Mesendoderm (in vitro differentiated cells): Measurements from ENCODE around the gene IRS2.
"Not testable (repeated sequence)": the region's sequence is repeated elsewhere in the genome, so short reads cannot be mapped to it uniquely, and the experiment has no call there.

Experiments
- DNase-seq: peaks from one replicate; pipeline ENCODE4 v3.0.0; 2013
- H2AK5ac ChIP-seq: 2 replicates; pipeline ENCODE4 v1.6.1; 2013; ENCODE audit warnings: low read length, inconsistent platforms
- H2BK120ac ChIP-seq: 2 replicates; pipeline ENCODE4 v1.6.1; 2013; ENCODE audit warnings: low read depth, mild to moderate bottlenecking, low read length, moderate library complexity, mixed read lengths
- H2BK15ac ChIP-seq: replicated peaks from 2 replicates; pipeline ENCODE4 v1.6.1; 2013; ENCODE audit warnings: low read depth, mild to moderate bottlenecking, moderate library complexity
- H2BK5ac ChIP-seq: 2 replicates; pipeline ENCODE4 v1.6.1; 2013; ENCODE audit warnings: low read length, inconsistent platforms
- H3K18ac ChIP-seq: 2 replicates; pipeline ENCODE4 v1.6.1; 2013; ENCODE audit warnings: mild to moderate bottlenecking, low read length, mixed read lengths
- H3K23ac ChIP-seq: one replicate; pipeline ENCODE4 v1.6.1; 2013; ENCODE audit warnings: low read length
- H3K27ac ChIP-seq: 2 replicates; pipeline ENCODE4 v1.5.1; 2013; ENCODE audit warnings: low read depth, mild to moderate bottlenecking, inconsistent platforms, low read length, moderate library complexity
- H3K27me3 ChIP-seq: 2 replicates; pipeline ENCODE4 v1.6.1; 2013; ENCODE audit warnings: low read length, control low read depth, mild to moderate bottlenecking, inconsistent platforms; ENCODE audit not compliant: insufficient read depth, poor library complexity
- H3K36me3 ChIP-seq: 2 replicates; pipeline ENCODE4 v1.6.1; 2013; ENCODE audit warnings: low read length, inconsistent platforms; ENCODE audit not compliant: control insufficient read depth, insufficient read depth
- H3K4ac ChIP-seq: one replicate; pipeline ENCODE4 v1.6.1; 2013; ENCODE audit warnings: low read depth, mild to moderate bottlenecking, low read length, moderate library complexity
- H3K4me1 ChIP-seq: 2 replicates; pipeline ENCODE4 v1.6.1; 2013; ENCODE audit warnings: low read depth, low read length, inconsistent platforms; ENCODE audit not compliant: control insufficient read depth
- H3K4me2 ChIP-seq: 2 replicates; pipeline ENCODE4 v1.6.1; 2013; ENCODE audit warnings: low read length
- H3K4me3 ChIP-seq: 2 replicates; pipeline ENCODE4 v1.5.1; 2013; ENCODE audit warnings: mild to moderate bottlenecking, low read length
- H3K56ac ChIP-seq: one replicate; pipeline ENCODE4 v1.6.1; 2013; ENCODE audit warnings: low read length
- H3K79me1 ChIP-seq: 2 replicates; pipeline ENCODE4 v1.6.1; 2013; ENCODE audit warnings: low read length, inconsistent platforms
- H3K79me2 ChIP-seq: 2 replicates; pipeline ENCODE4 v1.6.1; 2013; ENCODE audit warnings: mild to moderate bottlenecking, low read length; ENCODE audit not compliant: control insufficient read depth, insufficient read depth
- H3K9ac ChIP-seq: 2 replicates; pipeline ENCODE4 v1.6.1; 2013; ENCODE audit warnings: low read length, inconsistent platforms
- H4K5ac ChIP-seq: one replicate; pipeline ENCODE4 v1.6.1; 2013; ENCODE audit warnings: low read length
- H4K8ac ChIP-seq: one replicate; pipeline ENCODE4 v1.6.1; 2013; ENCODE audit warnings: low read depth, mild to moderate bottlenecking, control low read depth, low read length, moderate library complexity
- WGBS: extraction: QIAGEN DNeasy Blood & Tissue Kit; methylation state at CpG from one replicate; pipeline ENCODE4 v1.1.7; 2013; ENCODE audit warnings: low lambda C conversion rate, missing lambda C conversion rate; ENCODE audit not compliant: insufficient coverage; ENCODE audit errors: extremely low coverage; 5-methylcytosine and 5-hydroxymethylcytosine counted together

Gene IRS2

GRCh38 chr13:109733550-109733949, 52.8 kb downstream of the IRS2 start:
- Histone ChIP-seq H3K27ac (no peak overlapping the region), H4K5ac (no peak overlapping the region), H2BK15ac (no peak overlapping the region), H3K23ac (no peak overlapping the region), H2BK5ac (no peak overlapping the region), H3K79me2 (no peaks in the 10 kb centered on the region), H3K18ac (no peak overlapping the region), H4K8ac (no peak overlapping the region), H3K4me2 (no peak overlapping the region), H3K9ac (no peak overlapping the region), H2AK5ac (no peak overlapping the region), H3K4me3 (no peak overlapping the region), H3K56ac (no peak overlapping the region), H3K79me1 (no peaks in the 10 kb centered on the region), H2BK120ac (no peak overlapping the region), H3K27me3 (no peaks in the 10 kb centered on the region), H3K36me3 (no peaks in the 10 kb centered on the region), H3K4ac (no peak overlapping the region), H3K4me1 (no peaks in the 10 kb centered on the region)
- no peak for DNase-seq
- WGBS: no CpG with 5 or more reads among the region's 29 CpGs

GRCh38 chr13:109732470-109733170, 53.8 kb downstream of the IRS2 start:
- not testable (repeated sequence) for H4K8ac ChIP-seq, H3K18ac ChIP-seq, H2BK15ac ChIP-seq, H3K27ac ChIP-seq, H3K79me2 ChIP-seq, DNase-seq, H3K56ac ChIP-seq, H2BK5ac ChIP-seq, H2AK5ac ChIP-seq, H3K4me1 ChIP-seq, H3K36me3 ChIP-seq, H2BK120ac ChIP-seq, H3K4ac ChIP-seq, H4K5ac ChIP-seq, H3K9ac ChIP-seq, H3K27me3 ChIP-seq, H3K79me1 ChIP-seq, H3K4me2 ChIP-seq, H3K23ac ChIP-seq, H3K4me3 ChIP-seq
- no CpG with 5 or more reads among the region's 50 CpGs for WGBS

DNA sequence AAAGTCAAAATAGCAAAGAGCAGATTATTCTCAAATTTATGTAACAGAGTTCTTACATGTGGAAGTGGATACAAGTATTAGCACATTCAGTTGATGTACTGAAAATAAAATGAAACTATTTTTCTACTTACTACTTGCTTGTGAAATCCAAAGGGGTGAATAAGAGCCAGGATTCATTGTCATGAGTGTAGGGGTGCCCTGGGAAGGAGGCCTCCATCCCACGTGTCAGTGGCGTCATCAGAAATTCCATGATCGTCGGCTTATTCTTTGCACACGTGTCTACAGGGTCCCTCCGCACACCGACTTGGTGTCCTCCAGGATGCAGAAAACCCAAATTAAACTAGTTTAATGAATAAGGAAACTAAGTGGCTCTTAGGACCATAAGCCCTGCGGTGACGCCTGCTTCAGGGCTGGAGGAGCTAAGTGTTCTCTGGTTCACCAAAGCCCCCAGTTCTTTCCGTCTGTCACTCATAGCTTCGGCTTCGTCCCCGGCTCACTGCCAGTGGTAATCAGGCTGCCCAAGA, 55.5 kb downstream of the IRS2 start:
- H2BK15ac ChIP-seq: no peak overlapping the region
- no peak overlapping the region for H3K9ac ChIP-seq
- H2BK5ac ChIP-seq: no peak overlapping the region
- no peak overlapping the region for H4K5ac ChIP-seq
- no peak overlapping the region for H3K4ac ChIP-seq
- H2BK120ac ChIP-seq: no peak overlapping the region
- H3K36me3 ChIP-seq: no peaks in the 10 kb centered on the region
- no peaks in the 10 kb centered on the region for H3K79me1 ChIP-seq
- H4K8ac ChIP-seq: no peak overlapping the region
- no peak overlapping the region for H3K18ac ChIP-seq
- no peak overlapping the region for H3K4me2 ChIP-seq
- no CpG with 5 or more reads among the region's 13 CpGs for WGBS
- no peak overlapping the region for H3K23ac ChIP-seq
- H3K27ac ChIP-seq: no peak overlapping the region
- no peak for DNase-seq
- no peak overlapping the region for H3K4me3 ChIP-seq
- no peaks in the 10 kb centered on the region for H3K27me3 ChIP-seq
- H3K56ac ChIP-seq: no peak overlapping the region
- no peaks in the 10 kb centered on the region for H3K4me1 ChIP-seq
- H2AK5ac ChIP-seq: no peak overlapping the region
- H3K79me2 ChIP-seq: no peaks in the 10 kb centered on the region

DNA sequence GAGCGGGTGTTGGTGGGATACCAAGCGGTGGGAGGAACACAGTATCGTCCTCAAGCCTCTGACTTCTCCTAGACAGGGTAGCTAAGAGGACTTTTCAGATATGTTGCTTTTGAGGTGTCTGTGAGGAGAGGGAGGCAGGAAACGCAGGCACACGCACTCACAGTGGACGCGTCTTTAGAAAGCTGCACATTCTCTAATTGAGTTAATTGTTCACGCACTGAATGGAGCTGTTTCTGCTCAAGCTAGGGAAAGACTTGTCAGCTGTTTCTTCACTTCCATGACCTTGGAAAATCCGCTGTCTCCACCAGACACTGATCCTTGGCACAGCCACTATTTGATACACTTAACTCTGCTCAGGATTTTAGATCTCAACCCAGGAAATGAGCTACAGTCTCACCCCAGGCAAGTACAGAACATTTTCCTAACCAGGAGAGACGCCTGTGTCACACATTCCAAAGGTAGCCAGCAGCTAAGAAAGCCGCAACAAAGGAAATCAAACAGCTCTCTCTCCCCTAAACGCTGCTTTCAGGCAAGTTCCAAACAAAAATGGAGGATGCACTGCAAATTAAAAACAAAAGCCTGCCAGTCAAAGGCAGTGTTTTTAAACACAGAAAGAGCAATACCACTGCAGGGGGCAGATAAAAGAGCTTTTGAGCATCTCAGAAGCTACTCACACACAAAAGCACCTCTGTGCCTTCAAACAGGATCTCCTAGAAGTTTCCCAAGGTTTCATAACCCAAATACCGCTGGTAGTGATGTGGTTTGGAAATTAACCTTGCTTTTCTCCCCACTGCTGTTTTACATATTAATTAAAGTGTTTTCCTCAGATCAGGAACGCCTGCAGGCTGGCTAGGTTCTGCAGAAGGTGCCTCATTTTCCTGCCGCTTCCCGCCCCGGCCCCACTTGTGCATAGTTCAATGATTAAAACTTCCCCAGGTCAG, 57.3 kb downstream of the IRS2 start:
- Histone ChIP-seq H3K4me3 (no peak overlapping the region), H3K27ac (no peak overlapping the region), H3K9ac (no peak overlapping the region), H4K5ac (no peak overlapping the region), H2AK5ac (no peak overlapping the region), H3K27me3 (no peaks in the 10 kb centered on the region), H2BK120ac (no peak overlapping the region), H2BK15ac (no peak overlapping the region), H3K4me1 (no peaks in the 10 kb centered on the region), H2BK5ac (no peak overlapping the region), H3K56ac (no peak overlapping the region), H3K36me3 (no peaks in the 10 kb centered on the region), H3K79me2 (no peaks in the 10 kb centered on the region), H3K79me1 (no peaks in the 10 kb centered on the region), H3K23ac (no peak overlapping the region), H3K4ac (no peak overlapping the region), H4K8ac (no peak overlapping the region), H3K18ac (no peak overlapping the region), H3K4me2 (no peak overlapping the region)
- peak; percentile 37 for DNase-seq
- no CpG with 5 or more reads among the region's 17 CpGs for WGBS

- Histone ChIP-seq H3K4ac (no peak overlapping the region), H3K18ac (no peak overlapping the region), H3K4me3 (no peak overlapping the region), H3K27me3 (no peaks in the 10 kb centered on the region), H2AK5ac (no peak overlapping the region), H3K4me1 (no peaks in the 10 kb centered on the region), H3K23ac (no peak overlapping the region), H2BK120ac (no peak overlapping the region), H2BK15ac (no peak overlapping the region), H4K5ac (no peak overlapping the region), H3K36me3 (no peaks in the 10 kb centered on the region), H3K79me2 (no peaks in the 10 kb centered on the region), H2BK5ac (no peak overlapping the region), H3K4me2 (no peak overlapping the region), H3K9ac (no peak overlapping the region), H3K27ac (no peak overlapping the region), H4K8ac (no peak overlapping the region), H3K56ac (no peak overlapping the region), H3K79me1 (no peaks in the 10 kb centered on the region)
- no CpG with 5 or more reads among the region's 10 CpGs for WGBS
- no peak for DNase-seq
These were observed 58.3 kb downstream of the IRS2 start for GRCh38 chr13:109728061-109728460.
